22Rv1 (cell line): ENCODE data around the gene MEF2C.

Source experiments
- CTCF ChIP-seq: fragments of 450-650 bp; IDR thresholded peaks from 2 replicates; pipeline ENCODE4 v1.5.1; 2017; ENCODE audit warnings: mild to moderate bottlenecking
- ZFX ChIP-seq: fragments of 450-650 bp; IDR thresholded peaks from 2 replicates; pipeline ENCODE4 v1.6.1; 2017; ENCODE audit warnings: antibody characterized with exemption, borderline replicate concordance

GRCh38 chr5:88782571-88782970 is 100.4 kb downstream of the MEF2C start:
- TF ChIP-seq CTCF = no peak
- TF ChIP-seq ZFX = no peak
